NCI-H2107 treated with DMSO at 0.1 percent for 48 hours (cell line): ENCODE measurements around the gene MAPKAP1.
"Not testable (repeated sequence)": the region's sequence is repeated elsewhere in the genome, so short reads cannot be mapped to it uniquely, and the experiment has no call there.

ENCODE experiments used
- DNase-seq: peaks from one replicate; lab custom pipeline; 2025; ENCODE audit not compliant: unreplicated experiment; lab: John Stamatoyannopoulos, UW

The MAPKAP1 gene

DNA sequence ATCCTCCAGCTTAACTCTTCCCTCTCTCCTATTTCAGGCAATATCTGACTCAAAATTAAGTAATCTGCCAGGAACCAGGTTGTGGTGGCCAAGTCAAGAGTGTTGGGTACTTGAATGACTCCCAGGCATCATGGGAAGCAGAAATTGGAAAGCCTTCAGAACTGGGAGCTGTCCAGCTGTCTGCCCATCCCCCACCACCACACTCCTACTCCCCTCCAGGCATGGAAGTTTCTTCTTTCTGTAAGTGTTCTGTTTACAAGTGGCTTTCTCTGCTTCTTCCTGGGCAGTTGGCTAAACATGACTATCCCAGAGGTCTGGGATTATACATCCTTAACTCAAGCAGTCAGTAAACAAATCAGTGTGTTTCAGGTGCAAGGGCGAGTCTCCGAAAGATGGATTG lies 25.6 kb upstream of the MAPKAP1 start:
- no peak for DNase-seq

DNA sequence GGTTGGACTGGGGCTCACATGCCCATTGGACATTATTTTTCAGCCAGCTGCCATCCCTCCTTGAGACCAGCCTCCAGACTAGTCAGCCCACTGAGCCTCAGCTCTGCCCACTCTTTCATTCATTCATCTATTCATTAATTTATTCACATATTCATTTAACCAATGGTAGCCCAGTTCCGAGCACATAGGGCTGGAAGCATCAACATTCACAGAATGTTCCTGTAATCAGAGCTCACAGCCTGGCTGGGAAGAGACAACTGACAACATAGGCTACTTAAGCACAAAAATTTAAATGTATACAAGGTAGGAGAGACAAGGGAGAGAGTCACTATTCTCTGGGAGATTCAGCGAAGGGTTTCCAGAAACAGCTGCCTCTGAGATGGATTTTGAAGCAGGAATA lies 23.2 kb upstream of the MAPKAP1 start:
- DNase-seq: no peak

DNA sequence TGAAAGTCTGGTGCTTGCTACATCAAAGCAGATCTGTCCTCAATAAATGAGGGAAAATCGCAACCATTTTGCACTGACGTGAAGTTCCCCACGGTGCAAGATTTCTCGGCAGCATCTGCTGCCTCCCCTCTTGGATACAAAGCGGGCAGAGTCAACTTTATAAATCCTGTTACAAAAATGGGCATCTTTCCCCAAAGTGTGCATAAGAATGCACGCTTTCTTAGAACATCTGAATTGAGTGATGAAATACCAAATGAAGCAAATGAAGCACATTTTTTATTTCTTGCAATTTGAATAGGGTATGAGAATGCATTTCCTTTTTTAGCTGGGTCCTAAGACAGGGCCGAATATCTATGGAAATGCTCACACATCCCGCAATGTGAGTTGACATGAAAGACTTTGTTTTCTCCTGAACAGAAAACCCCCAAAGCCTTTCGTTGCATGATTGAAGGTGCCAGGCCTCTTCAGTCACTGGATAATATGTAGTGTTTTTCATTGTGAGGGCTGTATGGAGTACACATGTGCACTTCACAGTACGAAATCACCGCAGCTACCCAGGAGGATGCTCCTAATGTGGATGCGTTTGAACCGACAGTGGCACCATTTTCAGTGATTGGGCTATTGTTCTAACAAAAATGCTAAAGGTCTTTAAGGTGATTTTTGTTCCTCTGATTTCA lies 19.6 kb upstream of the MAPKAP1 start:
- no peak for DNase-seq

DNA sequence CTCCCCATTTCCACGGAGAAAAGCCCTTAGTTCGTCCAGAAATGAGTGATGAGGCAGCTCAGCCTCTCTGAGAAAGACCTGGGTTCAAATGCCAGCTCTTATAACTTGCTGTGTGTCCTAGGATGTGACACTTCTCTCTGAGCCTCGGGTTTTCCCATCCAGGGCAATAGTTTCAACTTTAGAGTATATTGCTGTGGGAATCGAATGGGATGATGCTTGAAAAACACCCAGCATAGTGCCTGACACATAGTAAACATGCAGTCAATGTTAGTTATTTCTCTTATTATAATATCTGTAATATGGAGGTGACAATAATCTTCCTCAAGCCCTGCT lies 430 bp upstream of the MAPKAP1 start:
- no peak for DNase-seq

DNA sequence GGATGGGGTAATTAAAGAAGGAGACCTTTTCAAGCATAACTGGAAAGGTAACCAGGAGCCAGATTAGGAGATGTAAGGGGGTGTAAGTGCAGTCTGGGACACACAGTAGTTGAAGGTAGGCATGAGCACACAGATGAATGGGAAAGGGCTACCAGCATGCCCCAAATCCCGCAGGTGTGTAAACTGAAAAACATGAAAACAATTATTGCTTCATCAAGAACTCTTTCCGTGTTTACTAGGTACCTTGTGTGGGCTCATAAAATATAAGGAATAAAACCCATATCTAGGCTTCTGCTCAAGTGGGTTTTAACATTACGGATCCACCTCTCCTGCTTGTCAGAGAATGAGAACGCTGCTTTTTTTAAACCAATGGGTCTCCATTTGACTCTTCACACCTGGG lies 1.1 kb downstream of the MAPKAP1 start:
- no peak for DNase-seq

DNA sequence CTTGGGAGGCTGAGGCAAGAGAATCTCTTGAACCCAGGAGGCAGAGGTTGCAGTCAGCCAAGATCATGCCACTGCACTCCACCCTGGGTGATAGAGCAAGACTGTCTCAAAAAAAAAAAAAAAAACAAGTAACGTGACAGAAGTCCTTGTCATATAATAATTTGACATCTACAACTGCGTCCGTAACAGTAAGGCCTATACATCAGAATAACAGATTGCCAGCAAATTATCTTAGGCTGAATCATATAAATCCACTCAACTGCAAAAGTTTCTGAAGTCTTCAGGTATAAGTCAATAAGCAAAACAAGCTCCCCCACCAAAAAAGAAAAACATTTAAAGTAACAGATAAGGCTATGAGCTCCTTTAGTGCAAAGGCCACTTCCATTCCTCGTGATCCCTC lies 3.3 kb downstream of the MAPKAP1 start:
- no peak for DNase-seq

DNA sequence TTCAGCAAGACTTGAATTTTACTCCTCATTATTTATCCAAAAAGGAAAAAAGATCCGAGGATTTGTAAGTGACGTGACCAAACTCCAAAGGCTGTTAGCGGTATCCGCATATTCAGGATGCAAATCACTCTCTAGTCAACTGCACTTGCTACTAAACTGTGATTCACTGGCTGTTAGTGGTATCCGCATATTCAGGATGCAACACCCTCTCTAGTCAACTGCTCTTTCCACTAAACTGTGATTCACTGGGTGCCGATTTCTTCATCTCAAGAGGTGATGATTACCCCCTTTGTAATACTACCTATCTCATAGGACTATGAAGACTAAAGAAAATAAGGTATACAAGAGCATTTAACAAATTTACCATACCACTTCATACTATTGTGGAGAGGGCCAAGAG lies 5.7 kb downstream of the MAPKAP1 start:
- no peak for DNase-seq

DNA sequence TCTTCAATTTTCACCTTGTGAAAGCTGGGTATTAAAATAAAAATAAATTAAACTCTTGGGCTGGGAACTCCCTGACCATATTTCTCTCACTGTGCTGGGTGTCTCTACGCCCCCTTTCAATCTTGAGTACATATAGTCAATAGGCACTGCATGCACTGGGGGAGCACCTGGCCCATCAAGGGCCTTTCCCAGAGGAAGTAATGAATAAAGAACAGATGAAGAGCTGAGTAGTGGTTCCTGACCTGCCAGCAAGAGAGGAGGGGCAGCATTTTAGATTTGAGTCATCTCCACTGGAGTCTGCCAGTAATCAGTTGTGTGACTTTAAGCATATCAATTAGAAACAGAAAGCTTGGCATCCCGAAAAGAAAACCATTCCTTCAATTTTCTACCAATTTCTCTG lies 6.2 kb downstream of the MAPKAP1 start:
- peak; percentile 8 for DNase-seq

DNA sequence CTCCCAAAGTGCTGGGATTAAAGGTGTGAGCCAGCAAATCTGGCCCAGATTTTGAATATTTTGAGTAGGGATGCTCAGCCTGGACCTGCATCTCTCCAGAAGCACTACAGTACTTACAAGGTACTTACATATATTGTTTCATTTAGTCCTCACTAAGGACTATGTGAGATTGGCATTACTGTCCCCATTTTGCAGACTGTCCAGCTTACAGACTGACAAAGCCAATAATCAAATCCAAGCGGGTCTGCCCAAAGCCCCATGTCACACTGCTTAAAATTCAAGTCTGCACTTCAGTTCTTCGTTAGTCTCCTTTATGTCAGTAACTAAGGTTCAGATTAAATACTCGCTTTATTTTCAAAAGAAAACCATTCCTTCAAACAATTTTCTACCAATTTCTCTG lies 7.1 kb downstream of the MAPKAP1 start:
- DNase-seq: no peak

DNA sequence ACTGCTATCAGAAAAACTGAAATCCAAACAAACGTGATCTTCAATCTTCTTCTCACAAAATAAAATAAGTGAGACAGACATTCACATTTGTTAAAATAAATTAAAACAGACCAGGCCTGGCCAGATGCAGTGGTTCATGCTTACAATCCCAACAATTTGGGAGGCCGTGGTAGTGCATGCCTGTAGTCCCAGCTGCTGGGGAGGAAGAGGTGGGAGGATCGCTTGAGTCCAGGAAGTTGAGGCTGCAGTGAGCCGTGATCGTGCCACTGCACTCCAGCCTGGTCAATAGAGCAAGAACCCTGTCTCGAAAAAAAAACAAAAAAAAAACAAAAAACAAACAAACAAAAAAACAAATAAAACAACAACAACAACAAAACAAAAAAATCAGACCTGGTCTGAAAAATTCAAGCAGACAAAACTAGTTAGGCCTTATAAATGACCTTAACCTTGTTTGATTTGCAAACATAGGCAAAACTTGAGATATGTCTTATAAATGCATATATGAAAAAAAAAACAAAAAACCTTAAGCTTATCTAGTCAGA lies 10.8 kb downstream of the MAPKAP1 start:
- no peak for DNase-seq

DNA sequence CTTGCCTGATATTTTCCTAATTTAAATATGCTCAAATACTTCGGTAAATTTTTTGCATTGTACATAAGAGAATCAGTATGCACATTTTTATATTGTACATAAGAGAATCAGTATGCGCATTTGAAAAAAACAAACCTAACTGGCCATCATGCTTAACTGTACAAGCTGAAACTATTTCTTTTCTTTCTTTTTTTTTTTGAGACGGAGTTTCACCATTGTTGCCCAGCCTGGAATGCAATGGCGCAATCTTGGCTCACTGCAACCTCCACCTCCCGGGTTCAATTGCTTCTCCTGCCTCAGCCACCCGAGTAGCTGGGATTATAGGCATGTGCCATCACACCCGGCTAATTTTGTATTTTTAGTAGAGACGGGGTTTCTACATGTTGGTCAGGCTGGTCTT lies 11.5 kb downstream of the MAPKAP1 start:
- not testable (repeated sequence) for DNase-seq

DNA sequence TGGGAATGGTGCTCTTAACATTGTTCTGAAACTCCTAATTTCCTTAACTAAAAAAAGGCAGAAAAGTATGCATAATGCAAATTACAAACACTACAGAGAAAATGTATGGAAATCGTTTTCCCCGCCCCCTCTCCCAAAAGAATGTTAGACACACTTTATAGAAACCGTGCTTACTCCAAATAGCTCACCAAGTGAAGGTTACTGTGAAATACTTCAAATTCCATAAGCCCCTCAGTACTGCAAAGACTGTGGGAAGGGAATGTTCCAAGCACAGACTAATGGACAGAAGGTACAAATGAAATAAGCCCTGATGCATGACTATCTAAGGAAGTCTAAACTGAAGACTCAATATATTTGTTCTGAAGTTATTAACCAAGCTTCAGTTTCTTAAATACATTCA lies 12.5 kb downstream of the MAPKAP1 start:
- no peak for DNase-seq

DNA sequence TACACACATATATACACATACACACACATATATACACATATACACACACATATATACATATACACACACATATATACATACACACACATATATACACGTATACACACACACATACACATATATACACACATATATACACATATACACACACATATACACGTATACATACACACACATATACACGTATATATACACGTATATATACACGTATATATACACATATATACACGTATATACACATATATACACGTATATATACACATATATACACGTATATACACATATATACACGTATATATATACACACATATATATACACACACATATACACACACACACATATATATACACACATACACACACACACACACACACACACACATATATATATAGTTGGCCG lies 13.5 kb downstream of the MAPKAP1 start:
- DNase-seq: not testable (repeated sequence)

DNA sequence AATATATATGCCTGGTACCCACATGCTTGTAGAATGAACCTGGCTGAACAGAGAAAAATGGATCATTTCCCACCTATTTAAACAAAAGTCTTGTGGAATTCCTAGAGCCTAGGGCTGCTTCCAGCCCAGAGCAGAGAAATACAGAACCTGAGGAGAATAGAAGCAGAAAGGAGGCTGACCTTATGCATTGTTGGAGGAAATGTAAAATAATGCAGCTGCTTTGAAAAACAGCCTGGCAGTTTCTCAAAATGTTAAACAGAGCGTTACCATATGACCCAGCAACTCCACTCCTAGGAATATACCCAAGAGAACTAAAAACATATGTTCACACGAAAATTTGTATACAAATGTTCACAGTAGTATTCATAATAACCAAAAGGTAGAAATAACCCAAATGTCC lies 15.1 kb downstream of the MAPKAP1 start:
- no peak for DNase-seq

DNA sequence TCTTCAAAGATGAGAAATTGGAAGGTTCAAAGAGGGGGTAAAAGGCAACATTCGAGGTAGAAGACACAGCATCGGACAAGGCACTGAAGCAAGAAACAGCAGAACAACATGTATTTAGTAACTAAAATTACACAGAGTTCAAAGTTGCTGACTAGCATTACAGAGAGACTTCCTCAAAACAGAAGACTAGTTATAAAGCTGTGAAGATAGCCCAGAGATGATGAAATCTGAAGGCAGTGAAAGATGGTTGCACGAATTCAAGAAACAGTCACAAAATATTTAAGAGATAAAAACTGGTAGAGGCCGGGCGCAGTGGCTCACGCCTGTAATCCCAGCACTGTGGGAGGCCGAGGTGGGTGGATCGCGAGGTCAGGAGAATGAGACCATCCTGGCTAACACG lies 16.3 kb downstream of the MAPKAP1 start:
- no peak for DNase-seq

DNA sequence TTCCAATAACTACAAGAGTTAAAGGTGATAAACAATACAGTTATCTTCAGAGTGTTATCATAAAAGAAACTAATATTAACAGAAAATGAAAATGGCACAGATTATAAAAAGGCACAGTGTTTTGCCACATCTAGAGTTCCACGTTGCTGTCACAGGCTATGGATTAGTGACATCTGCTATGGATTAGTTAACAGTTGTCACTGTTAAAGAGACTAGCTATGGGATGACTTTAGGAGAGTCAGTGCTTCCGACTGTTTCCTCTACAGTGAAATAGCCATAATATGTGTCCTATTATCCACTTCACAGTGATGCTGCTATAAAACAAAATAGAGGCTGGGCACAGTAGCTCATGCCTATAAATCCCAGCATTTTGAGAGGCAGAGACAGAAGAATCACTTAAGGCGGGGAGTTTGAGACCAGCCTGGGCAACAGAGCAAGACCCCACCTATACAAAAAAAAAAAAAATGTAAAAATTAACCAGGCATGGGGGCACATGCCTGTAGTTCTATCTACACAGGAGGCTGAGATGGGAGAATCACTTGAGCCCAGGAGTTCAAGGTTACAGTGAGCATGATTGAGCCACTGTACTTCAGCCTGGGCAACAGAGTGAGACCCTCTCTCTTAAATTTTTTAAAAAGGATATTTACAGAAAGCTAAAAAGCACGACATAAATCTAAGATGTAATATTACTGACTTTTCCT lies 19.7 kb downstream of the MAPKAP1 start:
- DNase-seq: no peak

DNA sequence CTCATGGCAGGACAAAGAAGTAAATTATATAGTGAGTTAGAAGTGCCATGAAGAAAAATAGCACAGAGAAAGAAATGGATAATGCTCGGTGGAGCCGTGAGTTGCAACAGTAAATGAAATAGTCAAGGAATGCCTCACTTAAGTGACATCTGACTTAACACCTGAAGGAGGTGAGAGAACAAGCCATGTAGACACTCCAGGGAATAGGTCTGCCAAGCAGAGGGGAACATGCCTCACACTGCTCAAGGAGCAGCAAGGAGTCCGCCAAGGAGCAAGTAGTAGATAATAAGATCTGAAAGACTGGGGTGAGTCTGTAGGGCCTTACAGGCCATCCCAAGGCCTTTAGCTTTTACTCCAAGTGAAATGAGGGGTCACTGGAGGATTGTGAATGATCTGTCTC lies 21.8 kb downstream of the MAPKAP1 start:
- no peak for DNase-seq

DNA sequence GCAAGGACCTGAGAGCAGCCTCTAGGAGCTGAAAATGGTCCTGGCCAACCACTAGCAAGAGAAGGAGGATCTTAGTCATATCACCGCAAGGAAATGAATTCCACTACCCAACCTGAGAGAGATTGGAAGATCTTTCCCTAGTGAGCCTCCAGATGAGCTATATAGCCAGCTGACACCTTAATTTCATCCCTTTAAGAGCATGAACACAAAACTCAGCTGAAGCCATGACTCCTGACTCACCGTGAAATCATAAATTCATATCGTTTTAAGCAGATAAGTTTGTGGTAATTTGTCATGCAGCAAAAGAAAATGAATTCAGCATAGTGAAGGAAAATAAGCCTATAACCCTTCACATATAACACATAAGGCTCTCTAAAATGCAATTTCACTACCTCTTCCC lies 23.5 kb downstream of the MAPKAP1 start:
- DNase-seq: no peak

DNA sequence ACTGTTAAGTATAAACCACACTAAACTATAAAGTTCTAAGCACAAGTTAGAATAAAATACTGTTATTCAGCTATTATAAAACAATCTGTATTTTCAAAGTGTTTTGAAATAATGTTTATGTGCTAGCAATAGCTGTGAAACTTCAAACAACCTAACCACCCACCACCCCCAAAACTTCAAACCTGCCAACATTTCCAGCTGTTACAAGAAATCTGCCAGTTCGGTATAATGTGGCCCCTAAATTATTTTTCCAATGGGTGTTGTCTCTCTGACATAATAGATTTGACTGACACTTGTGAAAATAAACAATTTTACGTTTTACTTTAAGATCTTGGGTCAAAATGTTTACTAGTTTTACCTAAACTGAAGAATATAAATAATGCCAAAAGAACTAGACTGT lies 24.7 kb downstream of the MAPKAP1 start:
- no peak for DNase-seq

DNA sequence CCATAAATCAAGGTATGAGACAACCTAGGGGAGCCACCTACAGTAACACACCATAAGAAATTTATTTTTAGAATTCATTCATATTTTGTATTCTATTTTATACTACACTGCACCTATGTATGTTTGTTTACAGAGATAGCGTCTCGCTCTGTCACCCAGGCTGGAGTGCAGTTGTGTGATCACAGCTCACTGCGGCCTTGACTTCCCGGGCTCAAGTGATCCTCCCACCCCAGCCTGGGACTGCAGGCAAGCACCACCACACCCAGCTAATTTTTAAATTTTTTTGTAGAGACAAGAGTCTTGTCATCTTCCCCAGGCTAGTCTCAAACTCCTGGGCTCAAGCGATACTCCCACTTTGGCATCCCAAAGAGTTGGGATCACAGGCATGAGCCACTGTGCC lies 25.4 kb downstream of the MAPKAP1 start:
- DNase-seq: no peak

DNA sequence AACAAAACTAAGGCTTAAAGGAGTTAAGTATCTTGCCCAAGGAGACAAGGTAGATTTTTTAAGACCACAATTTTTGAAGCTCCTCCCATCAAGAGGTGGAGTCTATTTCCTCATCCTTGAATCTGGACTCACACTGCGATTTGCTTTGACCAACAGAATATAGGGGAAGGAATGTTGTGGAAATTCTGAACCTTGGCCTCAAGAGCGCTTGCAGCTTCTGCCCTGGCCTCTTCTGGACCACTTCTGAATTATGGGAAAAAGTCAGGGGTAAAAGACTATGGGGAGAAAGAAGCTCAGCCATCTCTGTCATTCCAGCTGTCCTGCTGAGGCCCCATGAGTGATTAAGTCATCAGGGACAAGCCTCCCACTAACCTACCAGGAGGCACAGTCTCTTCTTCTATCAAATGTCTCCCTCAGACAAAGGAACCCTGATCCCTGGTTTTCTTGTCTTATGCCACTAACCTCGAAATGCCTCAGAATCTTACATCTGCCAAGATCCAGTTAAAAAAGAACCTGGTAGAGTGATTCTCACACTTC lies 25.9 kb downstream of the MAPKAP1 start:
- no peak for DNase-seq

DNA sequence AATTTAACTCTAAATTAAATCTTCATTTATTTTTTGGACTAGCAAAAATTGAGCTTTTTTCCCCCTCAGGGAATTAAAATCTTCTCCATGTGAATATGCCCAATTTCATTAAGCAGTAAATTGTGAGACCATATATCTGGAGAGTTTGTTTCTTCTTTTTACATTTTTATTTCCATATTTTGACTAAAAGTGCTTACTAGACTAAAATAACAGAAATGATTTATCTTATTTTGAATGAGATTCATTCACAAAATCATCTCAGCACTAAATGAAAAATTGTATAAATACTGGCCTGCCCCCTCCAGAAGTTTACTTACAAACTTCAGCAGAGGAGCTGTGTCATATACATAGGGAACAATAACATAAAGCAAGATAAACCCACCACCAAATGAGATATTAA lies 26.6 kb downstream of the MAPKAP1 start:
- DNase-seq: no peak
